Endodermal cell (in vitro differentiated cells): ENCODE measurements around the gene JAKMIP2. TPM values are rescaled to one million over a fixed set of nuclear protein-coding genes. Genes with fewer than 3 reads are reported as not detected.

Experiments
- DNase-seq: peaks from one replicate; pipeline ENCODE4 v3.0.0-alpha.2; 2017
- H3K27ac ChIP-seq: 2 replicates; pipeline ENCODE4 v1.5.1; 2013; ENCODE audit warnings: mild to moderate bottlenecking, low read depth, low read length, moderate library complexity
- H3K27me3 ChIP-seq: 2 replicates; pipeline ENCODE4 v1.6.1; 2013; ENCODE audit warnings: mild to moderate bottlenecking, low read length, moderate library complexity; ENCODE audit not compliant: insufficient read depth, control insufficient read depth, poor library complexity, severe bottlenecking
- H3K36me3 ChIP-seq: 2 replicates; pipeline ENCODE4 v1.7.0; 2013; ENCODE audit warnings: mild to moderate bottlenecking, low read length, moderate library complexity; ENCODE audit not compliant: control insufficient read depth, insufficient read depth
- H3K4me1 ChIP-seq: one replicate; pipeline ENCODE4 v1.7.0; 2013; ENCODE audit warnings: low read length; ENCODE audit not compliant: control insufficient read depth, insufficient read depth
- H3K4me3 ChIP-seq: 2 replicates; pipeline ENCODE4 v1.5.1; 2013; ENCODE audit warnings: mild to moderate bottlenecking, low read length, moderate library complexity
- H3K9ac ChIP-seq: 2 replicates; pipeline ENCODE4 v1.6.1; 2013; ENCODE audit warnings: mild to moderate bottlenecking, low read length, moderate library complexity; ENCODE audit not compliant: poor library complexity, severe bottlenecking; ENCODE audit errors: extremely low read depth
- H3K9me3 ChIP-seq: 2 replicates; pipeline ENCODE4 v1.6.1; 2013; ENCODE audit warnings: mild to moderate bottlenecking, low read length, moderate library complexity; ENCODE audit not compliant: control insufficient read depth
- H3K27ac Mint-ChIP-seq: 2 replicates; pipeline ENCODE4 v1.8.0; 2020; ENCODE audit warnings: mixed read lengths
- H3K27me3 Mint-ChIP-seq: 2 replicates; pipeline ENCODE4 v1.8.0; 2021; ENCODE audit warnings: mild to moderate bottlenecking, mixed read lengths; ENCODE audit not compliant: insufficient read depth
- H3K36me3 Mint-ChIP-seq: 2 replicates; pipeline ENCODE4 v1.8.0; 2020; ENCODE audit warnings: low read depth, mixed read lengths
- H3K4me1 Mint-ChIP-seq: 2 replicates; pipeline ENCODE4 v1.8.0; 2020; ENCODE audit warnings: mixed read lengths
- H3K4me3 Mint-ChIP-seq: 2 replicates; pipeline ENCODE4 v1.8.0; 2020; ENCODE audit warnings: mild to moderate bottlenecking, moderate library complexity, mixed read lengths
- H3K9me3 Mint-ChIP-seq: 2 replicates; pipeline ENCODE4 v1.8.0; 2020; ENCODE audit warnings: mild to moderate bottlenecking, mixed read lengths
- WGBS, 2 experiments: methylation state at CpG; one replicate each; pipeline versions ENCODE4 v1.1.5 to v1.1.7; 2013; ENCODE audit warnings: missing lambda C conversion rate in 2 of 2, mixed read lengths in 1 of 2; ENCODE audit not compliant: insufficient coverage in 1 of 2, insufficient read length in 1 of 2; 5-methylcytosine and 5-hydroxymethylcytosine counted together
- total RNA-seq, 2 donors: library from RNA; stranded (reverse); fragmentation: NEBNext Ultra II Directional in 1 of 2; extraction: Animal tissue kit (Norgen Biotek cat#: 25700) in 1 of 2; gene quantifications; 2 replicates in 1 of 2; 3 replicates in 1 of 2; pipeline ENCODE4 v1.2.1, GENCODE V29; 2021
- TF ChIP-seq, protein P1 (sequence below): fragments of 200-600 bp; sonication (generic); conservative IDR thresholded peaks from 2 replicates; pipeline ENCODE4 v1.5.0; 2021; ENCODE audit warnings: antibody characterized with exemption, mild to moderate bottlenecking

The JAKMIP2 gene
- total RNA-seq, 2 donors from 2014 or later = 6.9 to 16.7 TPM

DNA sequence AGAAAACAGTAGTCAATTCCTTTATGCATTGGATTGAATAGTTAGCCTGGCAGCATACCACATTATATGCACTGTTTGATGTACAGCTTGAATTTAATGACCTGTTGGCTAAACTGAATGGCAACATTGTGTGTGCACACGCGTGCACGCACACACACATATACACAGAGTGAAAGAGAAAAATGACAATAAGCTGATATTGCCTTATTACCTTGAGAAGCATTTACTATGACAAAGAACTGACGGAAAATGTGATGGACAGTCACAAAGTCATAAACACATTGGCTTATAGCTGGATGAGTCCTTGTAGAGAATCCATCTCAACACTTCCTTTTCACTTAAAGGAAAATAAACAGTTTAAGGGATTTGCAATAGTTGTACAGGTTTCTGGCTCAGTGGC, 15.5 kb downstream of the JAKMIP2 start:
- Histone ChIP-seq H3K36me3 (no peaks in the 10 kb centered on the region), H3K4me3 (no peak overlapping the region), H3K27ac (no peak overlapping the region), H3K9ac (no peak overlapping the region), H3K9me3 (no peaks in the 10 kb centered on the region), H3K27me3 (no peaks in the 10 kb centered on the region), H3K4me1 (no peaks in the 10 kb centered on the region)
- no peak for DNase-seq
- Mint-ChIP-seq H3K9me3 (no peaks in the 10 kb centered on the region), H3K27me3 (no peaks in the 10 kb centered on the region), H3K4me3 (no peak overlapping the region), H3K36me3 (no peaks in the 10 kb centered on the region), H3K4me1 (no peaks in the 10 kb centered on the region), H3K27ac (no peak overlapping the region)
- 95% methylated on average over 4 of the region's 4 CpGs for WGBS, 2 experiments
- TF ChIP-seq, protein P1, sequence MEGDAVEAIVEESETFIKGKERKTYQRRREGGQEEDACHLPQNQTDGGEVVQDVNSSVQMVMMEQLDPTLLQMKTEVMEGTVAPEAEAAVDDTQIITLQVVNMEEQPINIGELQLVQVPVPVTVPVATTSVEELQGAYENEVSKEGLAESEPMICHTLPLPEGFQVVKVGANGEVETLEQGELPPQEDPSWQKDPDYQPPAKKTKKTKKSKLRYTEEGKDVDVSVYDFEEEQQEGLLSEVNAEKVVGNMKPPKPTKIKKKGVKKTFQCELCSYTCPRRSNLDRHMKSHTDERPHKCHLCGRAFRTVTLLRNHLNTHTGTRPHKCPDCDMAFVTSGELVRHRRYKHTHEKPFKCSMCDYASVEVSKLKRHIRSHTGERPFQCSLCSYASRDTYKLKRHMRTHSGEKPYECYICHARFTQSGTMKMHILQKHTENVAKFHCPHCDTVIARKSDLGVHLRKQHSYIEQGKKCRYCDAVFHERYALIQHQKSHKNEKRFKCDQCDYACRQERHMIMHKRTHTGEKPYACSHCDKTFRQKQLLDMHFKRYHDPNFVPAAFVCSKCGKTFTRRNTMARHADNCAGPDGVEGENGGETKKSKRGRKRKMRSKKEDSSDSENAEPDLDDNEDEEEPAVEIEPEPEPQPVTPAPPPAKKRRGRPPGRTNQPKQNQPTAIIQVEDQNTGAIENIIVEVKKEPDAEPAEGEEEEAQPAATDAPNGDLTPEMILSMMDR = no peak

DNA sequence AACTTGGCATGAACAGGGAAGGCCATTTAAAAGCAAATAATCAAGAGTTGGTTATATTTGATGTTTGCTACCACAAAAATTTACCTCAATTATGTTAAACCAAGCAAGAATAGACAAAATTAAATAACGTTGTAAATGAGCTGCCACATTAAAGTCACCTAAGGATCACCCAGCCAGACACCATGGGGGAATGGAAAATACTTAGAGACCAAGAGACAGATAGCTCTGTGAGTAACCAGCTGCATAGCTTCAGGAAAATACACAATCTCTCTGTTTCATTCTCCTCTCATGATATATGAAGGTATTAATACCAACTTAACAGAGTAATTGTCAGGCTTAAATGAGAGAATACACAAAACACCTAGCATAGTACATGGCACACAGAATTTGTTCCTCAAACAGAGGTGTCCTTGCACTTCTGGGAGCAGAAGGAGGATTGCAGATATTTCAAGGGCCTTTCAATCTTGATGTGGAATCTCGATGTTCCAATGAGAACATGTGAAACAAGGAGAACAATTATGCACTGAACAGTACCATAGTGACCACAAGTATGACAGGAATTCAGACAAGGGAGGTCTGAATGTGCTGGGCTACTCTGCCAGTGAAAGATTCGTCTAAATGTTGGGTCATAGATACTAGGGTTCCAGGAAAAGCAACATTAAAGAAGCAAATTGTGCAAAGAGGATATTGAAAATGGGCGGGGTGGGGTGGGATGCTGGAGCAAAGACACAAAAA, 18.6 kb downstream of the JAKMIP2 start:
- H3K27me3 Mint-ChIP-seq = no peaks in the 10 kb centered on the region
- DNase-seq = no peak
- H3K4me3 Mint-ChIP-seq = no peak overlapping the region
- no peak overlapping the region for H3K9ac ChIP-seq
- H3K4me1 ChIP-seq = no peaks in the 10 kb centered on the region
- H3K27me3 ChIP-seq = no peaks in the 10 kb centered on the region
- H3K4me1 Mint-ChIP-seq = peaks cover under 1% of the 10 kb centered on the region
- peak overlapping the region; percentile 26 for H3K27ac ChIP-seq
- no peaks in the 10 kb centered on the region for H3K36me3 ChIP-seq
- no peak overlapping the region for H3K4me3 ChIP-seq
- no peaks in the 10 kb centered on the region for H3K9me3 ChIP-seq
- TF ChIP-seq, protein P1 = no peak
- no peaks in the 10 kb centered on the region for H3K36me3 Mint-ChIP-seq
- no peak overlapping the region for H3K27ac Mint-ChIP-seq
- H3K9me3 Mint-ChIP-seq = no peaks in the 10 kb centered on the region
- 60 to 90% methylated on average over 2 to 4 of the region's 4 CpGs for WGBS, 2 experiments

DNA sequence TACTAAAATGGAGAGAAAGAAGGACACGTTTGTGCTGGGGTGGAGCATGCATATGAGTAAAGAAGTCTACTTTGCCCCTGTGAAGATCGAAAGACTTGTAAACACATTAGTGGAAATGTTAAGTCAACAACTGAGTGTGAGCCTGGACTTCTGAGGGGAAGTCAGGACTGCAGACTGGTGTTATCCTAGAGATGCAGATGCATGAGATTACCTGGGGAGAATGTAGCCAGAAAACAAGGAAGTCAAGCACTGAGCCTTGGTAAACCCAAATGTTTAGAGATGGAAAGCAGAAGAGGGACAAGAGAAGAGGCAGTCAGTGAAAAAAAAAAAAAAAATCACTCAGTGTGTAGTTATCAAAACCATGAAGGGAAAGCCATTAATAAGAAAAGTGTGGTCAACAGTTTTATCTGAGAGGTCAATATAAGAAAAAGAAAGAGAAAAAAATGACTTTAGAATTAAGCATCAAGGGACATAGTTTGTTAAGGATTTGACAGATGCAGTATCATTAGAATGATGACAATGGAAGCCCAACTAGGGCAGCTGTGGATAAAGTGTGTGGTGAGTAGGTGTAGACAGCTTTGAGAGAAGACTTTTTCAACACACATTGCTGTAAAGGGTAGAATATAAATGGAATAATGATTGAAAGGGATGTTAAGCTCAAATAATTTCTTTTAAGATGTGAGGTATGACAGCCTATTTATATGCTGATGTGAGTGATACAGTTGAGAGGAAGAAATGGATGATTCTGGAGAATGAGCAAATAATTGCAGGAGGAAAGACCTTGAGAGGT, 22.2 kb downstream of the JAKMIP2 start:
- Mint-ChIP-seq H3K27me3 (no peaks in the 10 kb centered on the region), H3K4me3 (no peak overlapping the region), H3K4me1 (peaks cover 4% of the 10 kb centered on the region), H3K36me3 (no peaks in the 10 kb centered on the region), H3K27ac (no peak overlapping the region), H3K9me3 (no peaks in the 10 kb centered on the region)
- Histone ChIP-seq H3K27me3 (no peaks in the 10 kb centered on the region), H3K4me1 (no peaks in the 10 kb centered on the region), H3K4me3 (no peak overlapping the region), H3K9me3 (no peaks in the 10 kb centered on the region), H3K36me3 (no peaks in the 10 kb centered on the region), H3K27ac (no peak overlapping the region), H3K9ac (no peak overlapping the region)
- TF ChIP-seq, protein P1 = no peak
- WGBS, 2 experiments = 65 to 71% methylated on average over 2 of the region's 2 CpGs
- no peak for DNase-seq
